ENCODE measurements around the gene PLCB4. TPM values are rescaled to one million over a fixed set of nuclear protein-coding genes. Genes with fewer than 3 reads are reported as not detected.

Gene PLCB4
- total and polyA plus RNA-seq, 3 donors from 2014 or later, result 5.9 to 19.4 (median 15.5) TPM

DNA sequence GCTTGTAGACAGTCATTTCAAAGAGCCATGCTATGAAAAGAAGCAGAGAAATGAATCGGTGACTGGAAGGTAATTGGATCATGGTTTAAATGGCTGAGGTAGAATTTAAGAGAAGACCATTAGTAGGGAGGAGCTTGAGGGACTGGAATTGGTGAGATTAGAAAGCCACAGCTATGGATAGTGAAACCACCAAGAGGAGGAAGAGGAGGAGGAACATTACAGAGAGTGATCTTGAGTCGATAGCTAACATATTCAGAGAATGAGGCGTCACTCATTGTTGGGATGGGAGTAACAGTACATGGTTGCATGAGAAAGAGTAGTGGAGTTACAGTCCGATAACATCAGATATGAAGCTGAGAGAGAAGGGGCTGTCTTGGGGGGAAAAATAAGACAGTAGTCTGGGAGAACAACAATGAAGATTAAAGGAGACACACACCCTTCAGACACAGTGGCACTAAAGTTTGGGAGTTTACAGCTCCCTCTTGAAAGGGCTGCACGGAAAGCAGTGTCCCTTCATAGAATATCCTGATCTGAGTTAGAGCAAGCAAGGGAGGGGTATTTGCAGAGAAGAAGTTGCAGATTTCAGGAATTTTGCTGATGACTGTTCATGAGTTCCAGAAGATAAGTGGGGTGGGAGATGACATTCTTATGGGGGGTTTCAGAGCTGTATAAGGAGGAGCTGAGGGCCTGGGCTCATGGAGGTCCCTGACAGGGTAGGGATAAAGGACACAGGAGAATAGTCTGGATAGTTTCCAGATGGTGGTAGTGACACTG lies 430.4 kb downstream of the PLCB4 start:
- Histone ChIP-seq H3K27ac (no peak overlapping the region), H3K36me3 (ENCODE audit: low read depth, missing control alignments) (no peaks in the 10 kb centered on the region), H3K4me1 (peaks cover 6% of the 10 kb centered on the region), H3K27me3 (no peaks in the 10 kb centered on the region), H3K9me3 (no peaks in the 10 kb centered on the region), H3K4me3 (no peak overlapping the region)
- WGBS, 2 donors, result 81 to 89% methylated on average over 5 of the region's 5 CpGs
- DNase-seq, result no peak
- TF ChIP-seq POLR2A (IDR thresholded peaks at IDR 0.05), result no peak
- TF ChIP-seq, protein P1, sequence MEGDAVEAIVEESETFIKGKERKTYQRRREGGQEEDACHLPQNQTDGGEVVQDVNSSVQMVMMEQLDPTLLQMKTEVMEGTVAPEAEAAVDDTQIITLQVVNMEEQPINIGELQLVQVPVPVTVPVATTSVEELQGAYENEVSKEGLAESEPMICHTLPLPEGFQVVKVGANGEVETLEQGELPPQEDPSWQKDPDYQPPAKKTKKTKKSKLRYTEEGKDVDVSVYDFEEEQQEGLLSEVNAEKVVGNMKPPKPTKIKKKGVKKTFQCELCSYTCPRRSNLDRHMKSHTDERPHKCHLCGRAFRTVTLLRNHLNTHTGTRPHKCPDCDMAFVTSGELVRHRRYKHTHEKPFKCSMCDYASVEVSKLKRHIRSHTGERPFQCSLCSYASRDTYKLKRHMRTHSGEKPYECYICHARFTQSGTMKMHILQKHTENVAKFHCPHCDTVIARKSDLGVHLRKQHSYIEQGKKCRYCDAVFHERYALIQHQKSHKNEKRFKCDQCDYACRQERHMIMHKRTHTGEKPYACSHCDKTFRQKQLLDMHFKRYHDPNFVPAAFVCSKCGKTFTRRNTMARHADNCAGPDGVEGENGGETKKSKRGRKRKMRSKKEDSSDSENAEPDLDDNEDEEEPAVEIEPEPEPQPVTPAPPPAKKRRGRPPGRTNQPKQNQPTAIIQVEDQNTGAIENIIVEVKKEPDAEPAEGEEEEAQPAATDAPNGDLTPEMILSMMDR (IDR thresholded peaks at IDR 0.05), result no peak
- intact Hi-C loops (cut with DNase I; ENCODE audit: low total_unique reads), result no loop called here

DNA sequence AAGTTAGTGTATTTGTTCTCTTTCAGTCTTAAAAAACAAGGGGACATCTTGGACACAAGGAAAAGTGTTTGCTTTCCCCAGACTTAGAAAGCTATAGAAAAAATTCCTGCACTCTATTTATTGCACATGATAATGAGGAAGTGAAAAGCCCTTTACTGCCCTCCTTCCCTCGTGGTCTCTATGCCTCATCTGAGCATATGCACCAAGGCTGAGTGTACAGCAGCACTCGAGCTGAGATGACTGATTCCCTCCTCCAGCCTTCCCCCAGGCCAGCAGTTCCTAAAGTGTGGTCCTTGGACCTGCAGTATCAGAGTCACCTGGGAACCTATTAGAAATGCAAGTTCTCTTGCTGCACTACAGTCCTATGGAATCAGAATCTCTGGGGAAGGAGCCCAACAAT lies 431.2 kb downstream of the PLCB4 start:
- H3K4me1 ChIP-seq, result peaks cover 6% of the 10 kb centered on the region
- H3K9me3 ChIP-seq, result no peaks in the 10 kb centered on the region
- intact Hi-C loops (cut with DNase I; ENCODE audit: low total_unique reads), result no loop called here
- TF ChIP-seq, protein P1 (IDR thresholded peaks at IDR 0.05), result no peak
- no peak for TF ChIP-seq POLR2A (IDR thresholded peaks at IDR 0.05)
- H3K36me3 ChIP-seq (ENCODE audit: low read depth, missing control alignments), result no peaks in the 10 kb centered on the region
- 22 to 30% methylated on average over 2 of the region's 2 CpGs for WGBS, 2 donors
- H3K27ac ChIP-seq, result no peak overlapping the region
- H3K4me3 ChIP-seq, result no peak overlapping the region
- no peaks in the 10 kb centered on the region for H3K27me3 ChIP-seq
- DNase-seq, result no peak

DNA sequence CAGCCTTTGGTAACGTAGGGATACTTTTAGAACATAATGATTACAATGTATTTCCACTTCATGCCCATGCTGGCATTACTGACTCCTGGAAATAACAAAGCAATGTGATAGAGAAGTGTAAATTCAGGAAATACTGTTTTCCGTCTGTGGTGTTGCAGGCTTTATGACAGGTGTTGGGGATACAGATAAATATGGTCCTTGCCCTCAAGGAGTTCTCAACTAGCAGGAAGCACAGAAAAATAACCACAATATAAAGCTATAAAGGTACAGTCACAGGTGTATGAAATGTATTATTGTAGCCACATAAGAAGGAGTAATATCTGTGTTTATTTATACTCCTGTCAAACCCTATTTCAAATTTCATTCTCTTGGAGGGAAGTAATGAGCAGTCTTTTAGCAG lies 432.6 kb downstream of the PLCB4 start:
- Histone ChIP-seq H3K27me3 (no peaks in the 10 kb centered on the region), H3K9me3 (no peaks in the 10 kb centered on the region), H3K36me3 (ENCODE audit: low read depth, missing control alignments) (no peaks in the 10 kb centered on the region), H3K4me1 (peaks cover 6% of the 10 kb centered on the region), H3K4me3 (no peak overlapping the region), H3K27ac (no peak overlapping the region)
- DNase-seq, result no peak
- TF ChIP-seq, protein P1 (IDR thresholded peaks at IDR 0.05), result no peak
- no peak for TF ChIP-seq POLR2A (IDR thresholded peaks at IDR 0.05)
- intact Hi-C loops (cut with DNase I; ENCODE audit: low total_unique reads), result no loop called here
- whole genome bisulfite sequencing, 2 donors, result 60 to 74% methylated on average over 2 of the region's 2 CpGs

DNA sequence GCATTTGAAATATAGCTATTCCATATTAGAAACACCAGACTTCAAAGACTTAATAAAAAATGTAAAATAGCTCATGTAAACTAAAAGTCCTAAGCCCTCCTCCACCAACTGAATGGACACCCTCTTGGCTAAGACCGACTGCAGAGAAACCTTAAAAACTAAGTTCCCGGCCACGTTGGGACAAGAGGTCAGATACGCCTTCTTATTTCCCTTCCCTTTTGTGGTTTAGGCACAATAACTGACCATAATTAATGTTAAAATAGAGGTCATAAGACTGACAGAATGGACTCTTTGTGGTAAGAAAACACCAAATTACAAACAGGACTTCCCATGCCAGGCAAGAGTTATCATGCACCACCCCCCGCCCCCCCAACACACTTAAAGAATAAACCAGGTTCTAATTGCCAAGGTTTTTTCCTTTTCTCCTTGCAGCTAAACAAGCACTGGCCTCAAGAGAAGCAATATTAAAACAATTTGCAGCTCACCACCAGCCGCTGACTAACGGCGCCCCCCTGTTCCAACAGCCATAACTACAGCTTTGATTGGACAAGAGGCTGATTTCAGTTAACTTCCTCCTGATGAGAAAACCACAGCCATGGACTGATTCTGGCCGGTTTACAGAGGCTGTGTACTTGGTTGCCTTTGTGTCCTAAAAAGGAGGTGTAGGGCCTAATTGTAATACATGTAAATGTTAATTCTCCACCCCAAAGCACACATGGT lies 434.8 kb downstream of the PLCB4 start:
- Histone ChIP-seq H3K27me3 (peaks cover 5% of the 10 kb centered on the region), H3K36me3 (ENCODE audit: low read depth, missing control alignments) (no peaks in the 10 kb centered on the region), H3K4me1 (peaks cover 8% of the 10 kb centered on the region), H3K9me3 (no peaks in the 10 kb centered on the region), H3K27ac (no peak overlapping the region), H3K4me3 (no peak overlapping the region)
- no peak for TF ChIP-seq POLR2A (IDR thresholded peaks at IDR 0.05)
- TF ChIP-seq, protein P1 (IDR thresholded peaks at IDR 0.05), result no peak
- 61 to 65% methylated on average over 9 of the region's 9 CpGs for WGBS, 2 donors
- intact Hi-C loops (cut with DNase I; ENCODE audit: low total_unique reads), result no loop called here
- no peak for DNase-seq

All from testis (tissue), 3 donors.